Panc1 (cell line): ENCODE measurements around the gene KCNMA1.

ENCODE experiments used
- CTCF ChIP-seq: fragments of 450-650 bp; IDR thresholded peaks from 2 replicates; pipeline ENCODE4 v1.5.1; 2017; ENCODE audit warnings: mild to moderate bottlenecking
- POLR2AphosphoS5 ChIP-seq: IDR thresholded peaks from 2 replicates; pipeline ENCODE4 v1.6.1; 2012; ENCODE audit warnings: mild to moderate bottlenecking, low read depth, low read length, moderate library complexity
- REST ChIP-seq, 2 experiments: IDR thresholded peaks; 2 replicates each; pipeline ENCODE4 v1.6.1; 2011 to 2012; ENCODE audit warnings: low read depth in 2 of 2, control low read depth in 1 of 2, low read length in 1 of 2, mild to moderate bottlenecking in 1 of 2, moderate library complexity in 1 of 2; ENCODE audit not compliant: insufficient read depth in 1 of 2
- SIN3A ChIP-seq: IDR thresholded peaks from 2 replicates; pipeline ENCODE4 v1.6.1; 2012; ENCODE audit warnings: low read depth, mild to moderate bottlenecking, low read length, moderate library complexity, borderline replicate concordance; ENCODE audit not compliant: insufficient read depth
- TCF7L2 ChIP-seq: IDR thresholded peaks from 2 replicates; pipeline ENCODE4 v1.6.1; 2011; ENCODE audit warnings: mild to moderate bottlenecking, low read depth, low read length, inconsistent platforms

- TF ChIP-seq TCF7L2 (peak; percentile 77), CTCF (no peak), REST (IDR thresholded peaks at IDR 0.05; ENCODE audit: insufficient read depth in 1 of 2, low read depth in 2 of 2, low read length in 1 of 2) (no peak), POLR2AphosphoS5 (peak; percentile 75), SIN3A (no peak)
These were observed 331.7 kb downstream of the KCNMA1 start for GRCh38 chr10:77305650-77306632.
